ENCODE data around the gene RACK1.
"Not testable (repeated sequence)": the region's sequence is repeated elsewhere in the genome, so short reads cannot be mapped to it uniquely, and the experiment has no call there.

RACK1 gene

GRCh38 chr5:181233088-181233800, 10.5 kb downstream of the RACK1 start:
- DNase-seq (ENCODE audit: low read depth), result no peak

- no peak for DNase-seq (ENCODE audit: low read depth)
Observed at GRCh38 chr5:181232593-181232992, 11.1 kb downstream of the RACK1 start.

GRCh38 chr5:181231432-181231831, 12.3 kb downstream of the RACK1 start:
- no peak for DNase-seq (ENCODE audit: low read depth)

GRCh38 chr5:181230551-181230950, 13.2 kb downstream of the RACK1 start:
- no peak for DNase-seq (ENCODE audit: low read depth)

DNA sequence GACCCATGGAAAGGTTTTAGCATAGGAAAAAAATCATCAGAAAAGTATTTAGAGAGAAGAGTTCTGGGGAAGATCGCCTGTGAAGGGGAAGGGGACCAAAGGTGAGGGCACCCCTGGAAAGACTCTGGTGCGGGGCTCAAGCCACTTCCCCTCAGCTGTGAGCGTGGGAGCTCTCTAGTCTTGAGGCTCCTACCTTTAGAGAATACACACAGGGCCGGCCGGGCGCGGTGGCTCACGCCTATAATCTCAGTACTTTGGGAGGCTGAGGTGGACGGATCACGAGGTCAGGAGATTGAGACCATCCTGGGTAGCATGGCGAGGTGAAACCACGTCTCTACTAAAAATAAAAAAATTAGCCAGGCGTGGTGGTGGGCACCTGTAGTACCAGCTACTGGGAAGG, 13.7 kb downstream of the RACK1 start:
- no peak for DNase-seq (ENCODE audit: low read depth)

DNA sequence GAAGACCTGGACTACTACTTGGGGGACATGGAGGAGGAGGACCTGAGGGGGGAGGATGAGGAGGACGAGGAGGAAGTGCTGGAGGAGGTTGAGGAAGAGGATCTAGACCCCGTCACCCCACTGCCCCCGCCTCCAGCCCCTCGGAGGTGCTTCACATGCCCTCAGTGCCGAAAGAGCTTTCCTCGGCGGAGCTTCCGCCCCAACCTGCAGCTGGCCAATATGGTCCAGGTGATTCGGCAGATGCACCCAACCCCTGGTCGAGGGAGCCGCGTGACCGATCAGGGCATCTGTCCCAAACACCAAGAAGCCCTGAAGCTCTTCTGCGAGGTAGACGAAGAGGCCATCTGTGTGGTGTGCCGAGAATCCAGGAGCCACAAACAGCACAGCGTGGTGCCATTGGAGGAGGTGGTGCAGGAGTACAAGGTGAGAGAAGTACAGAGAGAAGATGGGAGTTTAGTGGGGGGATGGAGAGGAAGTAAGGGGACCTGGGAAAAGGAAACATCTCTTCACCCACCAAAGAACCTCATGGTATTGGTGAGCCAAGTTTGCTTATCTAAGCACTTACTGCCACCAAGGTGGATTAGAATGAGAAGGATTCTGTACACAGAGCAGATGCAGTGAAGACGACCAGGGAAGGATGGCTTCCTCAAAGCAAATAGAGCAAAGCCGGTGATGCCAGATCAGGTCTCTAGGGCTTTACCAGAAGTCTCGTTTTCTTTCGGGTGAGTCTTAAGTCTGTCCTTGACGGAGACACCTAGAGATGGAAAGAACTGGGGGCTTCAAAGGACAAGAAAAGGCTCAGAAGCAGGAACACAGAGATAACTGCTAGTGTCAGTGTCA, 19.1 kb downstream of the RACK1 start:
- DNase-seq (ENCODE audit: low read depth), result peak; percentile 44

DNA sequence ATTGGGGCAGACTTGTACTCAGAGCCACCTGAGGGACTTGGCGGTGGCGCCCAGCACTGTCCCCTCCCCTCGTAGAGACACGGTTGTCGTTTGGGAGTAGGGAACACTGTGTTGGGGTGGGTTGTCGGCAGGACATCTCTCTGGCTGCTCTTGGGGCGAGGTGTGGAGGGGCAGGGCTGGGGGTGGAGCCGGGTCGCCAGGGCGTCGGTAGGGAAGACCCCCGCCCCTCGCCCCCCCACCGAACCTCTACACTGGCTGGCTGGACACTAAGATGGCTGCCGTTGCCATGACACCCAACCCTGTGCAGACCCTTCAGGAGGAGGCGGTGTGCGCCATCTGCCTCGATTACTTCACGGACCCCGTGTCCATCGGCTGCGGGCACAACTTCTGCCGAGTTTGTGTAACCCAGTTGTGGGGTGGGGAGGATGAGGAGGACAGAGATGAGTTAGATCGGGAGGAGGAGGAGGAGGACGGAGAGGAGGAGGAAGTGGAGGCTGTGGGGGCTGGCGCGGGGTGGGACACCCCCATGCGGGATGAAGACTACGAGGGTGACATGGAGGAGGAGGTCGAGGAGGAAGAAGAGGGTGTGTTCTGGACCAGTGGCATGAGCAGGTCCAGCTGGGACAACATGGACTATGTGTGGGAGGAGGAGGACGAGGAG, 19.8 kb downstream of the RACK1 start:
- no peak for DNase-seq (ENCODE audit: low read depth)

- peak; percentile 95 for DNase-seq (ENCODE audit: low read depth)
Observed at GRCh38 chr5:181223058-181223728, 20.5 kb downstream of the RACK1 start, which contains the start of gene TRIM41. Gene TRIM41, plus strand, starts transcription at chr5:181223281. Its CDS starts 719 bp downstream, at chr5:181224000.

GRCh38 chr5:181222630-181223057, 21.1 kb downstream of the RACK1 start:
- peak; percentile 34 for DNase-seq (ENCODE audit: low read depth)

- DNase-seq (ENCODE audit: low read depth), result peak; percentile 86
Observed at GRCh38 chr5:181221792-181222629, 21.7 kb downstream of the RACK1 start.

GRCh38 chr5:181221105-181221791, 22.5 kb downstream of the RACK1 start:
- peak; percentile 61 for DNase-seq (ENCODE audit: low read depth)

DNA sequence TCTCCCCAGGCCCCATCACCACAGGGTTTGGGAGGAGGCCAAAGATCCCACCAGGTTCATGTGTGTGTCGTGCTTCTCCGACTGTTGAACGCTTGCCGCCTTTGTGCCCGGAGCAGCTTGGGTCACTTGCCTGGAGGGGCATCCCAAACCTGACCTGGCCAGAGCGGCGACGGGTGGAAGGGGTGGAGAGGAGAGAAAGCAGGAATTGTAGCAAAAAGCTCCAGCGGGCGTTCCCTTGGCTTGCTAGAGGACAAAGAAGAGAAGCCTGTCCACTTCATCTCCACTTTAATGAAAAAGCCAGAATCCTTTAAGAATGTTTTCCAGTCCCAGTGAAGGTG, 23.6 kb downstream of the RACK1 start:
- no peak for DNase-seq (ENCODE audit: low read depth)

DNA sequence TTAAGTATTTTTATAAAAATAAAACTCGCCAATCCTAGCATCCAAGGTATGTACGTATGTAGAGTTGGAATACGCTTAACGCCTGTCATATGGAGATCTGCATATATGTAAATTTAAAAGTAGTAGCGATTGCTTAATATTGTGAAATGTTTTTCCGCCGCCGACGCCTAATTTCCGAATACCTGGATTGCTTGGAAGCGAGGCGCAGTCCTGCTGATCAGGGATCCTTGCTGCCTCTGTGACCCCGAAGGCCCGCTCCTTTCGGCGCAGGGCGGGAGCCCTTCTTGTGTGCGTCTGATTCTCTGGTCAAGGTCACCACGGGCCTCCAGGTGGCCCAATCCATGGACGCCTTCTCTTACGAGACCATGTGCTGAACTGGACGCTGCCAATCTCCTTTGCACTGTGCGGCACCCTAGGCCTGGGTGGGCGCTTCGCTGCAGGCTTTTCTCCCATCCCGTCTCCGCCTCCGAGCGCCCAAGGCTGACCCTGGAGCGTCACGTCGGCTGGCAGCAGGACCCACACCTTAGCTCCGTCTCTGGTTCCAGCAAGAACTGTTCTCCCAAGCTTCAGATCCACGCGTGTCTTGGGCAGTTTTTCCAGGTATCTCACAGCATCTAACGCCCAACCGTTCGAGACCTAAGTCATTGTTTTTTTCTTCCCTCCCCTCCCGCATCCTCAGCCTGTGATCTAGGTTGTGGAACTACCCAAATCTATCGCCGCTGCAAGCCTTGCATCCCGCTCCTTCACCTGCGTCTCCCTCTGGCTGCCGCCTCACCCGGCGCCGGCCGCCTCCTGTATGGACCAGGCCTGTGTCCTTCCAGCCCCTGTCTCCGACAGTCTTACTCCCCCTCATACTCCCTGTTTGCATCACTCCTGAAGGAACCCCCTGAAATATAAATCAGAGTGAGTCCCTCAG, 24.2 kb downstream of the RACK1 start:
- no peak for DNase-seq (ENCODE audit: low read depth)

- no peak for DNase-seq (ENCODE audit: low read depth)
Observed at GRCh38 chr5:181218795-181219124, 24.9 kb downstream of the RACK1 start.

GRCh38 chr5:181217803-181218062, 26.0 kb downstream of the RACK1 start:
- peak; percentile 18 for DNase-seq (ENCODE audit: low read depth)

DNA sequence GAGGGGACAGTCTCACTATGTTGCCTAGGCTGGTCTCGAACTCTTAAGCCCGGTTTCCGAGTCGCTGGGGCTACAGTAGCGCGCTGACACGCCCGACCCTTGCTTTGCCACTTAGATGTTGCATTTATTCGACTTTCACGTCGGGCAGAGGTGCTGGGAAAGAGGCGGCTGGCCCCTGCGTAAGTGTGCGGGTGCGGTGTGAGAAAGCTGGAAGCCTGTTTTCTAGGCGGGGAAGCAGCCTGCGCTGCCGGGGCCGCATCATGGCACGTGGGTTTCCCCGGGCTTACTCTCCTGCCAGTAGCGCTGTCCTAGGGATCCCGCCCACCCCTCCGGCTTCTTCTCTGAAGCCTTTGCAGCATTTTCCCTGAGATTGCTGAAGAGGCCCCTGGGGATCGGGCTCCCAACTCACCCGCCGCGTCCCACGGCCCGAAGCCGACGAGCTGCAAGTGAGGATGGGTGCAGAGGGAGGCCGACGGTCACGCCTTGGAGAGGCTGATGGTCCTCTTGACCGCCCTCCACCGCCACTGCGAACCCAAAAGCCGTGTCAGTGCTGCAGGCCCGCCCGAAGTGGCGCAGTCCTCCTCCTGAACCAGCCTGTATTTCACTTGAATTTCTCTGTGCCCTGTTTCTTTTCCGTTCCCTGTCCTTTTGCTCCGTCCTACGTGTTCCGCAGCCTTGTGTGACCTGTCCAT, 26.4 kb downstream of the RACK1 start:
- DNase-seq (ENCODE audit: low read depth), result peak; percentile 58

DNA sequence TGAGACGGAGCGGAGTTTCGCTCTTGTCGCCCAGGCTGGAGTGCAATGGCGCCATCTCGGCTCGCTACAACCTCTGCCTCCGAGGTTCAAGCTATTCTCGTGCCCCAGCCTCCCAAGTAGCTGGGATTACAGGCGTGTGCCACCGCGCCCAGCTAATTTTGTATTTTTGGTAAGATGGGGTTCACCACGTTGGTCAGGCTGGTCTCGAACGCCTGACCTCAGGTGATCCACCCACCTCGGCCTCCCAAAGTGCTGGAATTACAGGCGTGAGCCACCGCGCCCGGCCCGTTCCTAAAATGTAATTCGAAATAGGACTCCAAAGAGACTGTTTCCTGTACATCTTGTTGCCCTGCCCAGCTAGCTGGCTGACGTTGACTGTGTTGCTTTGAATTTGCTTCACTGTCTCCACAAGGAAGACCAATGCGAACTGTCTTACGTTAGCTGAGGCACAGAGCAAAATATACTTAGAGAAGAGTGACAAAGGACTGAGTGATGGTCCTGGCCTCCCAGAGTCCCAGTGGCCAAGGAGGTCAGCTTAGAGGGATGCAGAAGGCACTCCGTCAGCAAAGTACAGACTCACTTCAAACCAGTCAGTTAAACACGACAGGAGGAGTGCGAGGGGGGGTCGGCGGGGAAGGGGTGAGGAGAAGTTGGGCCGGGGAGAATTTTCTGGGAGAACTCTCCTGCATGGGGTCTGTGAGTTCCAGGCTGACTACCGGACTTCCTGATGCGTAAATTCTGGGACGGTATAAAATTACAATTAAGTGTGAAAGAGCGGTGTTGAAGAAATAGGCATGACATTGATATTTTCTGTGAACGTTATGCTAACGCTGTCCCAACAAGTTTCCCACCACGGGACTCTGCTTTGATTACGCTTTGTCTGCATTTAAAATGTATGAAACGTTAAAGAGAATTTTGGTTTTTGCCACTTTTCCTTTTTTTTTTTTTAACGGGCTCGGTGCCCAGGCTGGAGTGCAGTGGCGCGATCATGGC, 27.4 kb downstream of the RACK1 start:
- no peak for DNase-seq (ENCODE audit: low read depth)

DNA sequence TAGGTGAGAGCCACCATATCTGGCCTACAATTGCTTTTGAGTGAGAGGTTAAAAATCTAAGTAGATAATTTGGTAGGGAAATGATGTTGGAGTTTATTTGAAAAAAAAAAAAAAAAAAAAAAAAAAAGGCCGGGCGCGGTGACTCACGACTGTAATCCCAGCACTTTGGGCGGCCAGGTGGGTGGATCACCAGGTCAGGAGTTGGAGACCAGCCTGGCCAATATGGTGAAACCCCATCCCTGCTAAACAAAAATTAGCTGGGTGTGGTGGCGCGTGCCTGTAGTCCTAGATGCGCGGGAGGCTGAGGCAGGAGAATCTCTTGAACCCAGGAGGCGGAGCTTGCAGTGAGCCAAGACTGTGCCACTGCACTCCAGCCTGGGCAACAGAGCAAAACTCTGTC, 29.5 kb downstream of the RACK1 start:
- DNase-seq (ENCODE audit: low read depth), result not testable (repeated sequence)
